ENCODE data around the gene LEP. TPM values are rescaled to one million over a fixed set of nuclear protein-coding genes. Genes with fewer than 3 reads are reported as not detected.
A peak's percentile ranks its signal among the peaks of the same experiment; 100 is the strongest.

The LEP gene
- total RNA-seq, 5 donors from 2014 or later (not counting 1 experiment from before 2014, with no cell fraction given) = not detected

DNA sequence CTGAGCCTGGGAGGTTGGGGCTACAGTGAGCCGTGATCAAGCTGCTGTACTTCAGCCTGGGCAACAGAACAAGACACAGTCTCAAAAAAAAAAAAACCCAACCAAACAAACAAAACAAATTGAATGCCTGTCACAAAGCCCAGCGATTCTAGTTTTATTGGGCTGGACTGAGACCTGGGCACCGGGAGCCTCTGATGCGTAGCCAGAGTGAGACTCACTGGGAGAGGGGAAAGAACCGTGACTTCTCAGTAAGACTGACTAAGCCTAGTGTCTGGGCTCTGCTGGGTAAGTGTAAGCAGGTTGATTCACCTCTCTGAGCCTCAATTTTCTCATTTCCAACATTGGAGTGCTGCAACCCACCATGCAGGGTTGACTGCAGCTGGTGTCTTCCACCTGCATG is 10.1 kb upstream of the LEP start:
- H3K36me3 ChIP-seq (ENCODE audit: control insufficient read depth in 2 of 2, extremely low read depth in 1 of 2, insufficient read depth in 1 of 2, low read length in 1 of 2) = no peaks in the 10 kb centered on the region
- ChIA-PET CTCF (no interaction called here), POLR2A (no interaction called here)
- H3K4me1 ChIP-seq (ENCODE audit: control insufficient read depth in 1 of 2, extremely low read depth in 1 of 2, insufficient read depth in 2 of 2, low read length in 2 of 2) = no peaks in the 10 kb centered on the region
- H3K4me3 Mint-ChIP-seq = no peak overlapping the region
- DNase-seq (no peak), ATAC-seq (replicated peaks in 1 of 4) (no peak)
- H3K27me3 Mint-ChIP-seq = peaks cover 18 to 24% of the 10 kb centered on the region in 2 donors
- no peak overlapping the region for H3K27ac ChIP-seq (ENCODE audit: low read length)
- H3K4me1 Mint-ChIP-seq = no peaks in the 10 kb centered on the region
- peaks cover 0 to 22% of the 10 kb centered on the region in 2 experiments for H3K27me3 ChIP-seq (replicated peaks in 1 of 2; ENCODE audit: control insufficient read depth in 2 of 2, extremely low read depth in 1 of 2, insufficient read depth in 2 of 2, low read length in 1 of 2)
- H3K36me3 Mint-ChIP-seq = no peaks in the 10 kb centered on the region
- no peaks in the 10 kb centered on the region for H3K9me3 ChIP-seq
- no peak overlapping the region for H3K27ac Mint-ChIP-seq
- 89% methylated on average over 3 of the region's 5 CpGs for WGBS (ENCODE audit: insufficient coverage)
- no peaks in the 10 kb centered on the region for H3K9me3 Mint-ChIP-seq
- H3K4me3 ChIP-seq (ENCODE audit: control insufficient read depth in 1 of 2, extremely low read depth in 1 of 2, low read length in 1 of 2) = no peak overlapping the region

DNA sequence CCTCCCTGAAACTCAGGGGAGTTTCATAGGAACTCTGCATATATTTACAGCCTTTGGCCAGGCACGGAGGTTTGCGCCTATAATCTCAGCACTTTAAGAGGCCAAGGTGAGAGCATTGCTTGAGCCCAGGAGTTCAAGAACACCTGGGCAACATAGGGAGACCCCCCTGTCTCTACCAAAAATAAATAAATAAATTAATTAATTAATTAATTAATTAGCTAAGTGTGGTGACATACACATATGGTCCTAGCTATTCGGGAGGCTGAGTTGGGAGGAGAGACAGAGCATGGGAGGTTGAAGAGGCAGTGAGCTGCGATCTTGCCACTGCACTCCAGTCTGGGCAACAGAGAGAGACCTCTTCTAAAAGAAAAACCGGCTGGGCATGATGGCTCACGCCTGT is 9.4 kb upstream of the LEP start:
- H3K27ac ChIP-seq (ENCODE audit: low read length) = no peak overlapping the region
- Mint-ChIP-seq H3K4me3 (no peak overlapping the region), H3K9me3 (no peaks in the 10 kb centered on the region), H3K4me1 (peaks cover 1 to 4% (median 3%) of the 10 kb centered on the region in 3 donors), H3K27ac (no peak overlapping the region), H3K27me3 (peaks cover 12 to 19% of the 10 kb centered on the region in 2 donors), H3K36me3 (no peaks in the 10 kb centered on the region)
- H3K36me3 ChIP-seq (ENCODE audit: control insufficient read depth in 2 of 2, extremely low read depth in 1 of 2, insufficient read depth in 1 of 2, low read length in 1 of 2) = no peaks in the 10 kb centered on the region
- no peak overlapping the region for H3K4me3 ChIP-seq (ENCODE audit: control insufficient read depth in 1 of 2, extremely low read depth in 1 of 2, low read length in 1 of 2)
- H3K27me3 ChIP-seq (replicated peaks in 1 of 2; ENCODE audit: control insufficient read depth in 2 of 2, extremely low read depth in 1 of 2, insufficient read depth in 2 of 2, low read length in 1 of 2) = peaks cover 0 to 22% of the 10 kb centered on the region in 2 experiments
- ChIA-PET POLR2A (no interaction called here), CTCF (no interaction called here)
- WGBS (ENCODE audit: insufficient coverage) = 92% methylated on average over 2 of the region's 6 CpGs
- H3K9me3 ChIP-seq = no peaks in the 10 kb centered on the region
- peaks cover 0 to 4% of the 10 kb centered on the region in 2 experiments for H3K4me1 ChIP-seq (ENCODE audit: control insufficient read depth in 1 of 2, extremely low read depth in 1 of 2, insufficient read depth in 2 of 2, low read length in 2 of 2)
- DNase-seq = no peak
- ATAC-seq (replicated peaks in 1 of 4) = no peak

DNA sequence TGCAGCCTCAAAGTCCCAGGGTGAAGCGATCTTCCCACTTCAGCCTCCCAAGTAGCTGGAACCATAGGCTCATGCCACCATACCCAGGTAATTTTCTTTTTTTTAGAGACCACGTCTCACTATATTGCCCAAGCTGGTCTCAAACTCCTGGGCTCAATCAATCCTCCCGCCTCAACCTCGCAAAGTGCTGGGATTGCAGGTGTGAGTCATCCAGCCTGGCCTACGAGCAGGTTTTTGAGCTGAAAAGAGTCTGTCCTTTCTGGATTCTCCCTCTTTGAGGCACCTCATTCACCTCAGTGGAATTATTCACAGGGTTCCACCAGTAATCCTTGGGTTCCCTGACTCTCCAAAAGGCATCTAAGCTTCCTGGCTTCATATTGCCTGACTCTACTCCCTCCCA is 7.6 kb upstream of the LEP start:
- Mint-ChIP-seq H3K27ac (no peak overlapping the region), H3K4me1 (peaks cover 8 to 12% (median 10%) of the 10 kb centered on the region in 3 donors), H3K9me3 (peaks cover 0 to 6% (median 3%) of the 10 kb centered on the region in 3 donors), H3K27me3 (peaks cover 4 to 11% of the 10 kb centered on the region in 2 donors), H3K36me3 (no peaks in the 10 kb centered on the region), H3K4me3 (no peak overlapping the region)
- H3K27me3 ChIP-seq (replicated peaks in 1 of 2; ENCODE audit: control insufficient read depth in 2 of 2, extremely low read depth in 1 of 2, insufficient read depth in 2 of 2, low read length in 1 of 2) = peaks cover 0 to 10% of the 10 kb centered on the region in 2 experiments
- peaks cover 0 to 10% of the 10 kb centered on the region in 2 experiments for H3K4me1 ChIP-seq (ENCODE audit: control insufficient read depth in 1 of 2, extremely low read depth in 1 of 2, insufficient read depth in 2 of 2, low read length in 2 of 2)
- ChIA-PET POLR2A (no interaction called here), CTCF (no interaction called here)
- no peak overlapping the region for H3K4me3 ChIP-seq (ENCODE audit: control insufficient read depth in 1 of 2, extremely low read depth in 1 of 2, low read length in 1 of 2)
- no peak overlapping the region for H3K27ac ChIP-seq (ENCODE audit: low read length)
- 88% methylated on average over 5 of the region's 5 CpGs for WGBS (ENCODE audit: insufficient coverage)
- no peaks in the 10 kb centered on the region for H3K36me3 ChIP-seq (ENCODE audit: control insufficient read depth in 2 of 2, extremely low read depth in 1 of 2, insufficient read depth in 1 of 2, low read length in 1 of 2)
- H3K9me3 ChIP-seq = no peaks in the 10 kb centered on the region
- DNase-seq (no peak), ATAC-seq (replicated peaks in 1 of 4) (no peak)

DNA sequence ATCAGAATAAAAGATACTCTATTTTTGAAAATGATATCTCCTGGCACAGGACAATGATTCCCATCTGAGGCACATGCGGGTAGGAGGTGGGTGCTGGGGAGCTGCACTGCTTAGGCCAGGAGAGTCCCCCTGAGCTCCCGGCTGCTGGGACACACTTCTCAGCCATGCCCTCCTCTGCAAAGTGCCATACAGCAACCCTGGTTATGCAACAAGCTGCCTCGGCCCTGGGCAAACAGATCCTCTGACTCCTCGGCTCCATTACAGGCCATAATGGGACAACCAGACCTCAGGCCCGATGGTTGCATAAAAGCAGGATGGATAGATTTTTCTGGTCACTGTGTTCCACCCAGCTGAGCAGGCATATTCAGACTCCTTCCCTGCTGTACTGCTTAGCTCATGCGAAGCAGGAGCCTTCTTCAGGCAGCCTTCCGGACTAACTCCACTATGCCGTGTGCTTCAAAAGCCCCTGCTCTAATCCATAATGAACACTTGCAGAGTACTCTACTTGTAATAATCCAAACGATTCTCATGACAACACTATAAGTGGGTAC is 6.5 kb upstream of the LEP start:
- DNase-seq (no peak), ATAC-seq (replicated peaks in 1 of 4) (no peak)
- WGBS (ENCODE audit: insufficient coverage) = 98% methylated on average over 5 of the region's 9 CpGs
- Histone ChIP-seq H3K4me1 (ENCODE audit: control insufficient read depth in 1 of 2, extremely low read depth in 1 of 2, insufficient read depth in 2 of 2, low read length in 2 of 2) (peaks cover 0 to 10% of the 10 kb centered on the region in 2 experiments), H3K27ac (ENCODE audit: low read length) (no peak overlapping the region), H3K36me3 (ENCODE audit: control insufficient read depth in 2 of 2, extremely low read depth in 1 of 2, insufficient read depth in 1 of 2, low read length in 1 of 2) (no peaks in the 10 kb centered on the region), H3K9me3 (no peaks in the 10 kb centered on the region), H3K4me3 (ENCODE audit: control insufficient read depth in 1 of 2, extremely low read depth in 1 of 2, low read length in 1 of 2) (no peak overlapping the region), H3K27me3 (replicated peaks in 1 of 2; ENCODE audit: control insufficient read depth in 2 of 2, extremely low read depth in 1 of 2, insufficient read depth in 2 of 2, low read length in 1 of 2) (peaks cover 0 to 10% of the 10 kb centered on the region in 2 experiments)
- H3K27me3 Mint-ChIP-seq = peaks cover 4 to 10% of the 10 kb centered on the region in 2 donors
- no peak overlapping the region for H3K4me3 Mint-ChIP-seq
- H3K4me1 Mint-ChIP-seq = peaks cover 8 to 12% (median 10%) of the 10 kb centered on the region in 3 donors
- no peak overlapping the region for H3K27ac Mint-ChIP-seq
- peaks cover 0 to 14% (median 10%) of the 10 kb centered on the region in 3 donors for H3K9me3 Mint-ChIP-seq
- no peaks in the 10 kb centered on the region for H3K36me3 Mint-ChIP-seq
- ChIA-PET CTCF (no interaction called here), POLR2A (no interaction called here)

DNA sequence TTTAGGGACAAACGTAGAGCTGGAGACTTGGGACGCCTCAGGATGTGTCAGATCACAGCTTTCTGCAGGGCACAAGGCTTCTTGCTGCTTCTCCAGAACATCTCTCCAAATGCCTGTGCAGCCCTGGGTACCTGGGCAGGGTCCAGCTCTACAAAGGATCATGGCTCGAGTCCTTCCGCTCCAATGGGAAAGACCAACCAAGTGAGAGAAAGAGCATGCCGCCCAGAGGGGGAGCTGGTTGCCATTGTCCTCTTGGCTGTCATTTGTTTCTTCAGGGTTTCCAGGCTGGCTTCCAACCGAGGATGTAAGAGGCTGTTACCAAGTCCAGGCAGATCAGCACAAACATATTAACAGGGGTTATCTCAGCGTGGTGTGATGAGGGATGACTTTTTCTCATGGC is 5.6 kb upstream of the LEP start:
- H3K36me3 Mint-ChIP-seq = no peaks in the 10 kb centered on the region
- H3K9me3 ChIP-seq = no peaks in the 10 kb centered on the region
- peaks cover 8 to 12% (median 10%) of the 10 kb centered on the region in 3 donors for H3K4me1 Mint-ChIP-seq
- H3K27ac Mint-ChIP-seq = no peak overlapping the region
- POLR2A ChIA-PET = no interaction called here
- peaks cover 0 to 16% of the 10 kb centered on the region in 2 experiments for H3K27me3 ChIP-seq (replicated peaks in 1 of 2; ENCODE audit: control insufficient read depth in 2 of 2, extremely low read depth in 1 of 2, insufficient read depth in 2 of 2, low read length in 1 of 2)
- CTCF ChIA-PET = no interaction called here
- ATAC-seq (replicated peaks in 1 of 4) = no peak
- H3K27me3 Mint-ChIP-seq = peaks cover 0 to 3% of the 10 kb centered on the region in 2 donors
- DNase-seq = no peak
- no peaks in the 10 kb centered on the region for H3K36me3 ChIP-seq (ENCODE audit: control insufficient read depth in 2 of 2, extremely low read depth in 1 of 2, insufficient read depth in 1 of 2, low read length in 1 of 2)
- no peak overlapping the region for H3K4me3 Mint-ChIP-seq
- H3K9me3 Mint-ChIP-seq = peaks cover 0 to 15% (median 12%) of the 10 kb centered on the region in 3 donors
- WGBS (ENCODE audit: insufficient coverage) = 91% methylated on average over 5 of the region's 7 CpGs
- peaks cover 0 to 10% of the 10 kb centered on the region in 2 experiments for H3K4me1 ChIP-seq (ENCODE audit: control insufficient read depth in 1 of 2, extremely low read depth in 1 of 2, insufficient read depth in 2 of 2, low read length in 2 of 2)
- no peak overlapping the region for H3K27ac ChIP-seq (ENCODE audit: low read length)
- no peak overlapping the region for H3K4me3 ChIP-seq (ENCODE audit: control insufficient read depth in 1 of 2, extremely low read depth in 1 of 2, low read length in 1 of 2)

DNA sequence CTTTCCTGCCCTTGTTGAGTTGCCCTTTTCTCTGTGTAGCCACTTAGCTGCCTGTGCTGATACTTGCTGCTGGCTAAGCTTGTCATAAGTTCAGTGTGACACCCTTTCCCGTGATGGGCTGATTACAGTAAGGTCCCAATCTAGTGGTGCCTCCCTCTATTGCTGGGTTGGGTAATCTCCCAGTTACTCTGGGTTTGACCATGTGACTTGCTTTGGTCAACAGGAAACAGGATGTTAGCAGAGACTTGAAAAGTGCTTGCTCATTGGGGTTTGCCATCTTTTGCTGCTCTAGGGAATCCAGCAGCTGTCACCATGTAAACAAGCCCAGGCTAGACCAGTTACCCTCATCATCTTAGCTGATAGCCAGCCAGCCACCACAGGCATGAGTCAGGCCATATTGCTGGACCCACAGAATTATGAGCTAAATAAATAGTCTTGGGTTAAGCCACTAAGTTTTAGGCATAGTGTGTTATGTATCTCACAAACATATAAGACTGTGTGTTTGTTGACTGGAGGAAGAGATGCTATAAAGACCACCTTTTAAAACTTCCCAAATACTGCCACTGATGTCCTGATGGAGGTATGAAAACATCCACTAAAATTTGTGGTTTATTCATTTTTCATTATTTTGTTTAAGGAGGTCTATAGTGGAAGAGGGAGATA is 4.0 kb upstream of the LEP start:
- peak; percentile 62 to 82 (median 74) for ATAC-seq (replicated peaks in 1 of 4)
- DNase-seq = peak in 23 of 35 experiments; percentile 1 to 40 (median 9)
- H3K36me3 Mint-ChIP-seq = no peaks in the 10 kb centered on the region
- H3K36me3 ChIP-seq (ENCODE audit: control insufficient read depth in 2 of 2, extremely low read depth in 1 of 2, insufficient read depth in 1 of 2, low read length in 1 of 2) = no peaks in the 10 kb centered on the region
- H3K9me3 ChIP-seq = no peaks in the 10 kb centered on the region
- peaks cover 4 to 21% of the 10 kb centered on the region in 2 experiments for H3K27me3 ChIP-seq (replicated peaks in 1 of 2; ENCODE audit: control insufficient read depth in 2 of 2, extremely low read depth in 1 of 2, insufficient read depth in 2 of 2, low read length in 1 of 2)
- no peak overlapping the region for H3K4me3 Mint-ChIP-seq
- peak overlapping the region in 1 of 2 donors; percentile 20 for H3K27ac Mint-ChIP-seq
- H3K4me3 ChIP-seq (ENCODE audit: control insufficient read depth in 1 of 2, extremely low read depth in 1 of 2, low read length in 1 of 2) = no peak overlapping the region
- peaks cover 8 to 12% (median 10%) of the 10 kb centered on the region in 3 donors for H3K4me1 Mint-ChIP-seq
- H3K27me3 Mint-ChIP-seq = peaks cover 9 to 10% of the 10 kb centered on the region in 2 donors
- ChIA-PET CTCF (interaction anchor here (0.6 to 0.8 kb wide), 2 partner anchors 11 to 149 kb away, joined by 3 to 4 read pairs; no protein-coding TSS in a partner anchor), POLR2A (no interaction called here)
- no peak overlapping the region for H3K27ac ChIP-seq (ENCODE audit: low read length)
- H3K4me1 ChIP-seq (ENCODE audit: control insufficient read depth in 1 of 2, extremely low read depth in 1 of 2, insufficient read depth in 2 of 2, low read length in 2 of 2) = peaks cover 0 to 10% of the 10 kb centered on the region in 2 experiments
- 33% methylated on average over 1 of the region's 1 CpG for WGBS (ENCODE audit: insufficient coverage)
- H3K9me3 Mint-ChIP-seq = peaks cover 0 to 15% (median 12%) of the 10 kb centered on the region in 3 donors
